Endothelial cell of umbilical vein (primary cell): Measurements from ENCODE around the gene CDK12. TPM values are rescaled to one million over a fixed set of nuclear protein-coding genes. Genes with fewer than 3 reads are reported as not detected.

Source experiments
- BruUV-seq: library from RNA; stranded (reverse); fragments of 400-500 nt; replicated peaks from 2 replicates; lab custom pipeline; 2021; lab: Mats Ljungman, UMichigan
- CTCF ChIA-PET: fragments of 300-600, 350-600 bp; sonication (Branson Sonifier 250); formaldehyde crosslinking; loops from one replicate; lab custom pipeline; 2021; ENCODE audit warnings: antibody characterized with exemption, inconsistent platforms; lab: Charles Lee
- POLR2A ChIA-PET: fragments of 300-600, 350-600 bp; sonication (Branson Sonifier 250); formaldehyde crosslinking; loops from one replicate; lab custom pipeline; 2021; ENCODE audit warnings: antibody characterized with exemption, inconsistent platforms; lab: Charles Lee
- DNase-seq: peaks from one replicate; pipeline ENCODE4 v3.0.0-alpha.2; 2011; ENCODE audit warnings: low read depth, low spot score
- FAIRE-seq: peaks from 2 replicates; lab custom pipeline; 2011; peaks lifted over from hg19 to GRCh38; lab: Jason Lieb, UNC
- H2AFZ ChIP-seq: 2 replicates; pipeline ENCODE4 v1.6.0; 2012; ENCODE audit warnings: low read depth, low read length, control low read depth, inconsistent platforms
- H3K27ac ChIP-seq: 2 replicates; pipeline ENCODE4 v1.5.1; 2011; ENCODE audit warnings: low read depth, mild to moderate bottlenecking, control low read depth, low read length, moderate library complexity; ENCODE audit not compliant: insufficient read depth
- H3K27me3 ChIP-seq, 2 experiments: 2 replicates each; pipeline versions ENCODE4 v1.6.0 to v1.6.1; 2011; ENCODE audit warnings: low read length in 2 of 2, mixed read lengths in 1 of 2; ENCODE audit not compliant: control insufficient read depth in 2 of 2, insufficient read depth in 2 of 2
- H3K36me3 ChIP-seq, 2 experiments: 2 replicates in 1 of 2; 3 replicates in 1 of 2; pipeline ENCODE4 v1.5.1; 2011; ENCODE audit warnings: low read length in 2 of 2, mild to moderate bottlenecking in 1 of 2, moderate library complexity in 1 of 2; ENCODE audit not compliant: control insufficient read depth in 2 of 2, insufficient read depth in 2 of 2; ENCODE audit errors: extremely low read depth in 1 of 2
- H3K4me1 ChIP-seq: 3 replicates; pipeline ENCODE4 v1.5.1; 2011; ENCODE audit warnings: mild to moderate bottlenecking, low read length; ENCODE audit not compliant: control insufficient read depth, insufficient read depth; ENCODE audit errors: extremely low read depth
- H3K4me2 ChIP-seq: 2 replicates; pipeline ENCODE4 v1.6.1; 2011; ENCODE audit warnings: low read length, control low read depth, mixed read lengths; ENCODE audit not compliant: insufficient read depth
- H3K4me3 ChIP-seq, 3 experiments: fragments of 200-600 bp in 1 of 3; sonication (generic), shearing (Covaris generic) in 1 of 3; replicated peaks in 1 of 3; 2 replicates each; pipeline ENCODE4 v1.5.1; 2011 to 2016; ENCODE audit warnings: control low read depth in 3 of 3, low read length in 3 of 3, mild to moderate bottlenecking in 2 of 3, inconsistent platforms in 1 of 3, low read depth in 1 of 3, moderate library complexity in 1 of 3; ENCODE audit not compliant: insufficient read depth in 1 of 3
- H3K79me2 ChIP-seq: 2 replicates; pipeline ENCODE4 v1.6.0; 2012; ENCODE audit warnings: low read length, inconsistent platforms; ENCODE audit not compliant: control insufficient read depth, insufficient read depth
- H3K9ac ChIP-seq: replicated peaks from 2 replicates; pipeline ENCODE3; 2011; ENCODE audit warnings: low read length, control low read depth; ENCODE audit not compliant: insufficient read depth; ENCODE audit errors: extremely low read depth
- H3K9me1 ChIP-seq: replicated peaks from 3 replicates; pipeline ENCODE4 v1.6.0; 2011; ENCODE audit warnings: mild to moderate bottlenecking, low read length; ENCODE audit not compliant: control insufficient read depth, insufficient read depth; ENCODE audit errors: extremely low read depth
- H3K9me3 ChIP-seq: replicated peaks from 2 replicates; pipeline ENCODE4 v1.5.1; 2012; ENCODE audit warnings: low read length, inconsistent platforms; ENCODE audit not compliant: control insufficient read depth, insufficient read depth
- H4K20me1 ChIP-seq: replicated peaks from 2 replicates; pipeline ENCODE3; 2011; ENCODE audit warnings: mild to moderate bottlenecking, low read length; ENCODE audit not compliant: control insufficient read depth, insufficient read depth; ENCODE audit errors: extremely low read depth
- CTCF ChIP-seq, 2 donors: IDR thresholded peaks; 1 replicate in 1 of 2; 2 replicates in 1 of 2; pipeline ENCODE4 v1.5.1; 2011; ENCODE audit warnings: low read length in 2 of 2, mild to moderate bottlenecking in 2 of 2, moderate library complexity in 2 of 2, control low read depth in 1 of 2, inconsistent platforms in 1 of 2, low read depth in 1 of 2; ENCODE audit not compliant: insufficient read depth in 1 of 2; ENCODE audit errors: extremely low read depth in 1 of 2
- FOS ChIP-seq: IDR thresholded peaks from 2 replicates; pipeline ENCODE4 v1.6.1; 2011; ENCODE audit warnings: mild to moderate bottlenecking, low read length, moderate library complexity, borderline replicate concordance; ENCODE audit not compliant: insufficient read depth
- GATA2 ChIP-seq: IDR thresholded peaks from 2 replicates; pipeline ENCODE4 v1.7.0; 2011; ENCODE audit warnings: low read depth, mild to moderate bottlenecking, moderate library complexity, mixed read lengths, low read length; ENCODE audit not compliant: insufficient read length, insufficient read depth
- JUN ChIP-seq: IDR thresholded peaks from 2 replicates; pipeline ENCODE4 v1.6.1; 2011; ENCODE audit warnings: borderline replicate concordance, low read depth; ENCODE audit not compliant: insufficient read length, insufficient read depth
- MAX ChIP-seq: IDR thresholded peaks from 2 replicates; pipeline ENCODE4 v1.6.1; 2011; ENCODE audit not compliant: insufficient read depth, insufficient read length
- POLR2A ChIP-seq: IDR thresholded peaks from 2 replicates; pipeline ENCODE4 v1.6.1; 2012; ENCODE audit warnings: low read depth, mild to moderate bottlenecking, control low read depth, low read length
- POLR2AphosphoS5 ChIP-seq: IDR thresholded peaks from 2 replicates; pipeline ENCODE4 v1.6.1; 2012; ENCODE audit warnings: low read depth, mild to moderate bottlenecking, control low read depth, low read length, moderate library complexity; ENCODE audit not compliant: insufficient read depth
- dilution Hi-C: fragments of 300-500 bp; cut with MboI; formaldehyde crosslinking; loops from one replicate; pipeline ENCODE4 v1.15.0; 2019; ENCODE audit warnings: low sequenced_read_pairs; ENCODE audit not compliant: extremely low pct_ligation_motif_present
- intact Hi-C: fragments of 100-400 bp; cut with micrococcal nuclease; formaldehyde crosslinking; loops from one replicate; pipeline ENCODE4 v1.10.0; 2022
- polyA plus RNA-seq, 4 experiments: library from polyadenylated mRNA; depleted of rRNA in 3 of 4; stranded (reverse) in 3 of 4; unstranded in 1 of 4; fragments of >200 nt; gene quantifications; 2 replicates each; pipeline versions ENCODE4 v1.2.1 to v1.2.3, GENCODE V29; 2011 to 2012; ENCODE audit warnings: missing spikeins in 1 of 4
- total RNA-seq: library from RNA; stranded (reverse); gene quantifications from 2 replicates; pipeline ENCODE4 v1.2.3, GENCODE V29; 2021

The CDK12 gene
- total and polyA plus RNA-seq, 2 donors (not counting 3 experiments of a cell fraction or from before 2014, with no cell fraction given), result 14.2 to 55.4 TPM

GRCh38 chr17:39525801-39526506, 64.7 kb downstream of the CDK12 start:
- Histone ChIP-seq H3K36me3 (peaks cover 22 to 26% of the 10 kb centered on the region in 2 experiments), H2AFZ (no peak overlapping the region), H3K4me3 (no peak overlapping the region), H3K79me2 (no peaks in the 10 kb centered on the region), H3K4me1 (peaks cover 7% of the 10 kb centered on the region), H3K9ac (no peak overlapping the region), H4K20me1 (no peaks in the 10 kb centered on the region), H3K9me3 (no peaks in the 10 kb centered on the region), H3K9me1 (no peaks in the 10 kb centered on the region), H3K4me2 (no peak overlapping the region), H3K27me3 (no peaks in the 10 kb centered on the region), H3K27ac (no peak overlapping the region)
- ChIA-PET POLR2A (no interaction called here), CTCF (interaction anchor here (0.7 to 5.5 kb wide), 7 partner anchors 10 to 319 kb away, joined by 3 to 49 read pairs (median 3); no protein-coding TSS in a partner anchor)
- intact Hi-C loops, result no loop called here
- TF ChIP-seq POLR2AphosphoS5, result no peak
- TF ChIP-seq POLR2A, result no peak
- TF ChIP-seq GATA2, result no peak
- TF ChIP-seq MAX, result no peak
- TF ChIP-seq FOS, result no peak
- no peak for TF ChIP-seq JUN
- TF ChIP-seq CTCF (IDR thresholded peaks at IDR 0.05; ENCODE audit: extremely low read depth in 1 of 2, insufficient read depth in 1 of 2, low read depth in 1 of 2, low read length in 2 of 2), result no peak
- no peak for FAIRE-seq
- no TSS peak for BruUV-seq
- dilution Hi-C loops, result no loop called here
- DNase-seq, result no peak
